ENCODE results near the gene EYS.

Gene EYS

GRCh38 chr6:64890609-64891008 lies 816.4 kb downstream of the EYS start:
- FAIRE-seq (no peak), DNase-seq (ENCODE audit: insufficient read length, low spot score) (no peak)

- DNase-seq (ENCODE audit: insufficient read length, low spot score) (no peak), FAIRE-seq (no peak)
These were observed 817.9 kb downstream of the EYS start for GRCh38 chr6:64889144-64889543.

GRCh38 chr6:64874776-64875175 lies 832.2 kb downstream of the EYS start:
- no peak for FAIRE-seq
- DNase-seq (ENCODE audit: insufficient read length, low spot score) = no peak

- no peak for DNase-seq (ENCODE audit: insufficient read length, low spot score)
- no peak for FAIRE-seq
These were observed 834.4 kb downstream of the EYS start for GRCh38 chr6:64872633-64873032.

GRCh38 chr6:64861039-64861651 lies 845.9 kb downstream of the EYS start:
- FAIRE-seq (no peak), DNase-seq (ENCODE audit: insufficient read length, low spot score) (no peak)

GRCh38 chr6:64860203-64860602 lies 846.8 kb downstream of the EYS start:
- FAIRE-seq (no peak), DNase-seq (ENCODE audit: insufficient read length, low spot score) (no peak)

- FAIRE-seq (no peak), DNase-seq (ENCODE audit: insufficient read length, low spot score) (no peak)
These were observed 856.9 kb downstream of the EYS start for GRCh38 chr6:64850121-64850520.

- FAIRE-seq = no peak
- no peak for DNase-seq (ENCODE audit: insufficient read length, low spot score)
These were observed 858.6 kb downstream of the EYS start for GRCh38 chr6:64848467-64848866.

- DNase-seq (ENCODE audit: insufficient read length, low spot score) (no peak), FAIRE-seq (no peak)
These were observed 859.6 kb downstream of the EYS start for GRCh38 chr6:64847396-64847795.

GRCh38 chr6:64838726-64839125 lies 868.3 kb downstream of the EYS start:
- DNase-seq (ENCODE audit: insufficient read length, low spot score) = no peak
- FAIRE-seq = no peak

- FAIRE-seq = no peak
- DNase-seq (ENCODE audit: insufficient read length, low spot score) = no peak
These were observed 875.3 kb downstream of the EYS start for GRCh38 chr6:64831680-64832079.

GRCh38 chr6:64817525-64817924 lies 889.5 kb downstream of the EYS start:
- DNase-seq (ENCODE audit: insufficient read length, low spot score) = no peak

GRCh38 chr6:64815718-64816117 lies 891.3 kb downstream of the EYS start:
- DNase-seq (ENCODE audit: insufficient read length, low spot score) = no peak

More at GRCh38 chr6:64817525-64817924, 889.5 kb downstream of the EYS start:
- FAIRE-seq = no peak

GRCh38 chr6:64812138-64812537 lies 894.9 kb downstream of the EYS start:
- DNase-seq (ENCODE audit: insufficient read length, low spot score) = no peak
- FAIRE-seq = no peak

More at GRCh38 chr6:64815718-64816117, 891.3 kb downstream of the EYS start:
- FAIRE-seq = no peak

GRCh38 chr6:64811119-64811518 lies 895.9 kb downstream of the EYS start:
- no peak for DNase-seq (ENCODE audit: insufficient read length, low spot score)
- FAIRE-seq = no peak

GRCh38 chr6:64807785-64808184 lies 899.2 kb downstream of the EYS start:
- no peak for FAIRE-seq
- DNase-seq (ENCODE audit: insufficient read length, low spot score) = no peak

- FAIRE-seq (no peak), DNase-seq (ENCODE audit: insufficient read length, low spot score) (no peak)
These were observed 903.4 kb downstream of the EYS start for GRCh38 chr6:64803470-64804166.

- DNase-seq (ENCODE audit: insufficient read length, low spot score) (no peak), FAIRE-seq (no peak)
These were observed 914.5 kb downstream of the EYS start for GRCh38 chr6:64792534-64792933.

GRCh38 chr6:64789476-64789875 lies 917.5 kb downstream of the EYS start:
- DNase-seq (ENCODE audit: insufficient read length, low spot score) = no peak
- FAIRE-seq = no peak

GRCh38 chr6:64786736-64787135 lies 920.3 kb downstream of the EYS start:
- FAIRE-seq = no peak
- no peak for DNase-seq (ENCODE audit: insufficient read length, low spot score)

- no peak for FAIRE-seq
- no peak for DNase-seq (ENCODE audit: insufficient read length, low spot score)
These were observed 924.1 kb downstream of the EYS start for GRCh38 chr6:64782877-64783276.

- FAIRE-seq (no peak), DNase-seq (ENCODE audit: insufficient read length, low spot score) (no peak)
These were observed 928.9 kb downstream of the EYS start for GRCh38 chr6:64777941-64778785.

Measured in GM19239 (cell line).